GM18505 (cell line): ENCODE data around the gene DSTYK.

Experiments used
- ATAC-seq: cut with Tn5 transposase; IDR thresholded peaks from one replicate; pipeline ENCODE4 v1.9.1; 2021; ENCODE audit not compliant: unreplicated experiment
- POLR2A ChIP-seq: IDR thresholded peaks from 4 replicates; pipeline ENCODE4 v1.6.1; 2011; ENCODE audit warnings: borderline replicate concordance; ENCODE audit not compliant: insufficient read depth, insufficient read length; ENCODE audit errors: extremely low read depth

DSTYK gene

DNA sequence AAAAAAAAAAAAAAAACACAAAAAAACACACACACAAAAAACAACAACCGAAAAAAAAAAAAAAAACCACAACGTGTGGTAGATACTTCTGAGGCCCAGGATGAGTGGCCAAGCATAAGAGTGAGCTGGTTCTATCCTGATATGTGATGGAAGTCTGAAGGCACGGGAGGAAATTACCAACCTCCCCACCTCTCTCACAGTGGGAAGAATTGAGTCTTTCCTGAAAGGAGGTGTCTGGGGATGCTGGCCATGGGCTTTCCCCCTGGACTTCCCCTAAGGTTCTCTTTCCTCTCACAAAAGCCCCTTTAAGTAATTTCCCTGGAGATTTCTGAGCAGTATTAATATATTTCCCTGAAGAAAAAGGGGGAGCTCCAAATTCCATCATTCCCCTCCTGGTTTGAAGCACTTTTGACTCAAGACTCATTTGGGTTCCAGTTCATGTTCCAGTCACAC lies 21.5 kb upstream of the DSTYK start:
- ATAC-seq, result no peak
- no peak for TF ChIP-seq POLR2A

DNA sequence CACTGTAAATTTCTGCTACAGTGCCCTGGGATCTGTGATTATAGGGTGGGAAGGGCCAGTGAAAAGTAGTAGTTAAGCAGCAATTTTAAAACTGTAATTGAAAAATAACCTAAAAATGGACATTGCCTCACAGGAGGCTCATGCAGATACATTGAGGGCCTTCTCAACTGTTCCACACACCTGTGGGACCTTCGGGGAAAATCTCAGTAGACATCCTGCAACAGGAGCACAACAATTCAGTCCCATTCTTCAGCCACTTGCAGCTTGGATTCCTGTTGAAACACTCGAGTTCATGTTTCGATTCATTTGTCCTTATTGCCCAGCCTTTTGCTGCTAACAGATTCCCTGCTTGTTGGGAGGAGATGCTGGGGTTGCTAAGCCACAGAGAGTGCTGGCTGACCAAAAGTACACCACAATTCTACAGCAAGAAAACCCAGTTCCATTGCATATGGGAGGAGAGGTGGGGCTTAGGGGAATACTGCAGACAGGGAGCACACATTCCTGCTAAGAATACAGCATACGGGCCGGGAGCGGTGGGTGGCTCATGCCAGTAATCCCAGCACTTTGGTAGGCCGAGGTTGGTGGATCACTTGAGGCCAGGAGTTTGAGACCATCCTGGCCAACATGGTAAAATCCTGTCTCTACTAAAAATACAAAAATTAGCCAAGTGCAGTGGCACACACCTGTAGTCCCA lies 20.8 kb upstream of the DSTYK start:
- ATAC-seq, result no peak
- TF ChIP-seq POLR2A, result no peak

DNA sequence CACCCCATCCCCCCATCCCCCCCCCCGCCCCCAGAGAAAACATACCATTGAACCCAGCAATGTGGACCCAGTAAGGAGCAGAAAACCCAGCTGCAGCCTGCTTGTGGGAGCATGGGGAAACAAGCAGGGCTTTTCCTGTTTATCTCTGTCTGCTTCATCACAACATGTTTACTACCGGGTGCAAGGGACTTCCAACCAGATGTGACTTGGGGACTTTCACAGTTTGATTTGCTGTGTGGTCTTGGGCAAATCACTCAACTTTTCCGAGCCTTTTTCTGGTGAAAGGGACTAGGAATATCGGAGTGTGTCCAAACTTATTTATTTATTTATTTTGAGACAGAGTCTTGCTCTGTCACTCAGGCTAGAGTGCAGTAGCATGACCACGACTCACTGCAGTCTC lies 19.5 kb upstream of the DSTYK start:
- no peak for ATAC-seq
- TF ChIP-seq POLR2A, result no peak

DNA sequence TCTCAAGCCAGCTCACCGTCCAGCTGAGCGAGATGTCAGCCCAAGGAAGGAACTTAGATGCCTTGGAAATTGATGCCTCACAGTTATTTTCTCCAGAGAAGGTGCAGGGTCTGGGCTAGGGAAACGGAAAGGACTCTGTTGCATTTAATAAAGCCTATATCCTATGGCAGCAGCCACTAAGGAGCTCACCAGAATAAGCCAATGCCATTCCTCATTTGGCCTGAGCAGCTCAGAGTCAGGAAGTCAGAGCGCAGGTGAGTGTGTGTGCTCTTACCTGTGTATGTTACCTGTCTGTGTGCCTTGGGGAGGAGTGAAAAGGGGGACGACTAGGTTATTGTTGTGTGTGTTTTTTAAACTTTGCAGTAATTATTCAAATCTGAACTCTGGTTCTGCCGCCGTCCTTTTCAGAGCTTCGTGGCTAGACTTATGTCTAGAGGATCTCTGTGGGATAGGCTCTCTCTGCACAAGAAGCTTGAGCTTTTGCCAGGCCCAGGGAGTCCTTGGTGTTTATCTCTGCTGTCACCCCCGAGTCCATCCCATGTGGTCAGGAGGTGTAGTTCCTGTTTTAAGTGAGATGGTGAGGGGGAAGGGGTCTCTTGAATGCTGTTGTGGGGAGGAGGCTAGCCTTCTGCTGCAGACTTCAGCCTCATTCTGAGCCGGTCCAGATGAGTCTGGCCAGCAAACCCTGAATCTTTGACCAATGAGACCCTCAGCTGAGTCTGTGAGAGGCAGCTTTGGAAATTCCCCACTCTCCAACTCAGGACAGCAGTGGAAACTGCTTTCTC lies 18.6 kb upstream of the DSTYK start:
- ATAC-seq, result no peak
- no peak for TF ChIP-seq POLR2A

DNA sequence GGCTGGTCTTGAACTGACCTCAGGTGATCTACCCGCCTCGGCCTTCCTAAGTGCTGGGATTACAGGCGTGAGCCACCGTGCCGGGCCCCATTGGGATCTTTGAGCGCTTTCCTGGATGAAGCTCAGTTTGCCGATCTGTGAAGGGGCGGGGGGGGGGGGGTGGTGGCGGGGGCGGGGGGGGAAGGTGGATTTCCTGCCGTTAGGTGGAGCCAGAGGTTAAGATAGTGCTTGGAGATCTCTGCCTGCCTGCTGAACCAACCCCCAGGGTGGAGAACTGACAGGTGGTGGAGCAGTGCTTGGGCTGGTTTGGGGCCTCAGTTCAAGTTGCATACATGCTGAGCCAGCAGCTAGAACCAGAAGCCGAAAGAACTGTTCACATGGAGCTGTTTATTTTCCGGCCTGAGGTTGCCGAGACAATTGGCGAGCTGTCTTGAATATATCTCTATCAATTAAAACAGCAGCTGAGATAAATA lies 17.9 kb upstream of the DSTYK start:
- no peak for ATAC-seq
- no peak for TF ChIP-seq POLR2A

DNA sequence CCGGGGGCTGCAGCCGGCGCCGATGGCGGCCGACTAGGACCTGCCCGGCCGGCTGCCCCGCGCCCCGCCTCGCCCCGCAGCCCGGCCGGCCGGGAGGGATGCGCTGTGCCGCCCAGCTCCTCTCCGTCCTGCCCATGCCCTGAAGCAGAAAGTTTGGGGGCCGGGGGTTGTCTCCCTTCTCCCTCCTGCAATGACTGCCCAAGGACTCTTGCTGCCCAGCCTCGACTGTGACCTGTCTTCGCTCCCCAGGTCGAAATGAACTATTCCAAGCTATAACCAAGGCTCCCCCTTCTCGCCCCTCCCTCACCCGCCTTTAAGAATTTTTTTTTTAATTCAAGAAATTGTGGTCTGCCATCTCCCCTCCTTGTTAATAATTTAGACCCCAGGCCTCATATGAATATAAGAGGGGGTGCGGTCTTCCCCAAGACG lies 16.6 kb upstream of the DSTYK start:
- ATAC-seq, result peak; percentile 26
- TF ChIP-seq POLR2A, result no peak

DNA sequence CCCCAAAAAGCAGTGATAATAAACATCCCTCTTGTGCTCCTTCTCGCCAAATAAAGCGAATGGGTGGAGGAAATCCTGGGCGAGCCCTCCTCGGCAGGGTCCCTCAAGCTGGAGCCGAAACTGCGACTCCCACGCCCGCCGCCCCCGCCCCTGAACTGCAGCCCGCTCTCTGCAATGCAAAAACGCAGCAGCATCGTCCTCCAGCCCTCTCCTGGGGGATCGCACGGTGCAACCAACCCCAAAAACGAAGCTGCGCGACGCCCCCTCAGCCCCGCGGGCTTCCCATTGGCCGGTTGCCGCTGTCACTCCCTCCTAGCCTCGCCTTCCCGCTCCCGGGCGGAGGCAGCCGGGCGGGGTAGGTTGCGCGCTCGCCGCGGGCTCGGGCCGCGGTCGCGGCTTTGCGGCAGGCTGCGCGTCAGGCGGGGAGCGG lies 16.1 kb upstream of the DSTYK start, which contains the start of gene TMCC2:
TSS of gene TMCC2 (plus strand) at position 363 of the 430 bp plus-strand sequence. CDS start 619 bp downstream, outside the sequence.
- peak; percentile 91 for ATAC-seq

DNA sequence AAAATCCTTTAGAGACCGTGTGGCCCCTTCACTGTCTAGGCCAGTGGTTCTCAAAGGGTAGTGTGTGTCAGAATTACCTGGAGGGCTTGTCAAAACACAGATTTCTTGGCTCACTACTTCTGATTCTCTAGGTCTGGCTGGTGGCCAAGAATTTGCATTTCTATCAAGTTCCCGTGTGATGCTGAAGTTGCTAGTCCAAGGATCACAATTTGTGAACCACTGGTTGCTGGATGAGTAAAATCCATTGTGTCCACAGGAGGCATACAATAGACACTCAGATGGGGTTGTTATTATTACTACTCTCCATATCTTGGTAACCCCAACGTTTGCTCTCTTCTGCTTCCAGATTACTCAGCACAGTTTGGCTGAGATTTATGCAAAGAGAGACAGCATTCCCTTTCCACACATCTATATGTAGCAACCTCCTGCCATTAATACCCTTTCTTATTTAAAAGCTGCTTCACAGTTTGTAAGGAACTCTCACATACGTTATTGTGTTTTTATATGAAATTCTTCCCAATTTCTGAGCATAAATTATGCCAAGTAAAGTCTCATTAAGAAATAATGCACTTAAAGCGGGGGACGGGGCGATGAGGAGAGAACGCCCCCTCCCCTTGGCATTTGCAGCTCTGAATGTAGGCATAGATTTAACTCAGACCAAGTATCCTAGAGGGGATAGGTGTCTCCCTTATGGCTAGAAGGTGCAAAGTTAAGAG lies 15.5 kb upstream of the DSTYK start:
- no peak for ATAC-seq
- no peak for TF ChIP-seq POLR2A

More for the DNA sequence above, 16.1 kb upstream of the DSTYK start, which contains the start of gene TMCC2:
- no peak for TF ChIP-seq POLR2A

DNA sequence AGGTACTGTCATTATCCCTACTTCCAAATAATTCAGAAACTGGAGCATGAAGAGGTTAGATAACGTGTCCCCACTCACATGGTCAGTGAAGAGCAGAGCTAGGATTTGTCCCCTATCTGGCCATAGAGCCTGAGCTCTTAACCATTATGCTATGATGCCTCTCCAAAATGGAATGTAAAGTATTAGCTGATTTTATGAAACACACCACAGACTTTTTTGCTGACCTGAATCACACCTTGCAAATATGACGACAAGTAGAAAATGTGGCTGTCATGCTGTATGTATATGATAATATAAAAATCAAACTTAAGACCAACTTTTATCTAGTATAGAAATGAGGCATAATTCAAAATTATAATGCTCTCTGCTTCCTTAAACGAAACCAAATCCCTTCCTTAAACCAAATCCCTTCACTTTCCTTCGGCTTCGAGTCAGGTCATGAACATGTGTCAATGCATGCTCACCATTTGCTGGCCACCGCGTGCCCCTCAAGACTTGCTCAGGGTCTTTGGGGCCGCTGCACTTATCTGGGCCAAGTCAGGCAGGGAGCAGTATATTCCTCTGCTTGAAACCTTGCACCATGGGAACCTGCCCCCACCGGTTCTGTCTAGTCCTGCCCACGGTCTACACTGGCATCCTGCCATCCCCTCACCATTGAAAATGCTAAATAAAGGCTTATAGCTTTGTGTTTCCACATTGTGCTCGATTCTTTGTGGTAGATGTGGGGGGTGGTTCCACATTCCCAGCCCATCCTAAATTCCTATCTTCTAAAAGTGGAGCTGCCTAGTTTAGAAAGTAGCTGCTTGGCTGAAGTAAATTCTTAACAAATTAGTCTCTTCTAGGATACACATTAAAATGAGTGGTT lies 14.6 kb upstream of the DSTYK start:
- no peak for TF ChIP-seq POLR2A
- no peak for ATAC-seq

DNA sequence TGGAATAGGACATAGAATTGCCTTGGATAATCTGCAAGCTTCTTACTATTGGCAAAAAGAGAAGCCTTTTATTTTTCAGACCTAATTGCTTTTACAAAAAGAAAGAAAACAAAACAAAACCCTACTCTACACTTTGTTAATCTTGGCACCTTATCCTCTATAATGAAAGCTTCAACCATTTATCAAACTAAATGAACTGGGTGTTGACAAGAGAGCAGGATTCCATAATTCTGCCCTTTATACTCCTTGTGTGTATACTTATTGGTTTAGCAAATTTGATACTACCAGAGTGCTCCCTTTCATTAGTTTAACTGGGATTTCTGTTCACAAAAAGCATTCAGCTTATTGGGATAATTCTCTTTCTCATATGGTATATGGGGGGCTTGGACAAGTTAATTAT lies 13.2 kb upstream of the DSTYK start:
- no peak for ATAC-seq
- TF ChIP-seq POLR2A, result no peak

DNA sequence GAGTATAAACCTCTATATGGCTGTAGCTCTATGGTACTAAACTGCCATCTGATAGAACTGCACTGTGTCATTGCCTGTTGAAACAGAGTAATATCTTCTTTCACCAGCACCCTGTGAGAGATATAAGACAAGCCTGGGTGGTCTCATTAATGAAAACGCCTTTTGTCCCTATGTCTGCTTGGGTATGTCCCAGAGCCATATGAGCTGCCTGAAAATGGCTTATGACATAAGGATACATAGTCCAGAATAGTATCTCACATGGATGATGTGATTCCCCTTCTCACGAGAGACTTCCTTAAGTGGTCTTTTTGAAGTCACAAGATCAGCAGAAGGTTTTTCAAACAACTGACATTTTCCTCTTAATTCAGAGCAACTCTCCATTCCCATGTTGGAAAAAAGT lies 8.9 kb upstream of the DSTYK start:
- ATAC-seq, result no peak
- TF ChIP-seq POLR2A, result no peak

DNA sequence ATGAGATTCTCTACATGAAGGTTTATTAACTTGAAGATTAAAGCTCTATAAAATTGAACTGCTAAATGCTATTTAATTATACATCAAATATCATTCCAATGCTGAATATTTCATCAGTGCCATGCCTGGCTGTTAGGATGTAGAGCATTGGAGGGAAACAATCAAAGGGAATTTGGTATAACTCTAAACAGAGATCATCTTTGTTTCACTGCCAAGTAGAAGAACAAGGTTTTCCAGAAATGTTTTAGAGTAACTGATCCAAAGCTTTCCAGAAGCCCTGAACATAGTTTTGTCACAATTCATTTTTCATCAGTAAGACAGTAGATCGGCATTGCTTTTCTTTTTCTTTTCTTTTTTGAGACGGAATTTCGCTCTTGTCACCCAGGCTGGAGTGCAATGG lies 5.9 kb upstream of the DSTYK start:
- no peak for TF ChIP-seq POLR2A
- ATAC-seq, result no peak
